ENCODE data around the gene CSTPP1.

GRCh38 chr11:47162426-47162825 is 225.9 kb downstream of the CSTPP1 start:
- TF ChIP-seq POLR2AphosphoS5 (IDR thresholded peaks at IDR 0.05) (no peak), CTCF (IDR thresholded peaks at IDR 0.05) (no peak), POLR2A (IDR thresholded peaks at IDR 0.05) (no peak)
